ENCODE measurements around the gene PALM. TPM values are rescaled to one million over a fixed set of nuclear protein-coding genes. Genes with fewer than 3 reads are reported as not detected.

The PALM gene
- polyA plus RNA-seq, 1 donor (not counting 4 experiments of a cell fraction or from before 2014, with no cell fraction given), result not detected

- DNase-seq (ENCODE audit: low read depth, low spot score), result no peak
- H3K4me1 ChIP-seq (ENCODE audit: control insufficient read depth, extremely low read depth, insufficient read depth, low read length), result peaks cover 16% of the 10 kb centered on the region
- no peaks in the 10 kb centered on the region for H3K79me2 ChIP-seq (ENCODE audit: control insufficient read depth, insufficient read depth, low read length)
- no peak overlapping the region for H2AFZ ChIP-seq (ENCODE audit: control insufficient read depth, low read length)
- H4K20me1 ChIP-seq (ENCODE audit: control insufficient read depth, extremely low read depth, insufficient read depth, low read length), result no peaks in the 10 kb centered on the region
- no peaks in the 10 kb centered on the region for H3K36me3 ChIP-seq (ENCODE audit: control insufficient read depth in 2 of 2, extremely low read depth in 1 of 2, insufficient read depth in 2 of 2, low read length in 2 of 2)
- no peak overlapping the region for H3K9ac ChIP-seq (ENCODE audit: control insufficient read depth, extremely low read depth, insufficient read depth, low read length)
- H3K4me3 ChIP-seq (ENCODE audit: control insufficient read depth in 2 of 3, extremely low read depth in 1 of 3, insufficient read depth in 2 of 3, low read depth in 1 of 3, low read length in 3 of 3), result no peak overlapping the region
- no peaks in the 10 kb centered on the region for H3K27me3 ChIP-seq (ENCODE audit: control insufficient read depth, extremely low read depth, insufficient read depth, low read length)
- no peak for TF ChIP-seq CTCF (optimal IDR thresholded peaks at IDR 0.05 in 1 of 3, IDR thresholded peaks at IDR 0.05 in 1 of 3, conservative IDR thresholded peaks at IDR 0.05 in 1 of 3; ENCODE audit: extremely low read depth in 1 of 3, insufficient read depth in 2 of 3, low read length in 3 of 3)
- TF ChIP-seq EZH2 (IDR thresholded peaks at IDR 0.05; ENCODE audit: low read length), result no peak
- H3K9me3 ChIP-seq (ENCODE audit: control insufficient read depth, low read depth, low read length), result no peaks in the 10 kb centered on the region
- H3K4me2 ChIP-seq (ENCODE audit: control insufficient read depth, extremely low read depth, insufficient read depth, low read depth, low read length), result no peak overlapping the region
- H3K9me1 ChIP-seq (ENCODE audit: control insufficient read depth, extremely low read depth, insufficient read depth, low read length), result no peaks in the 10 kb centered on the region
- no peak overlapping the region for H3K27ac ChIP-seq (ENCODE audit: control insufficient read depth, insufficient read depth, low read length)
- dilution Hi-C loops (cut with MboI; ENCODE audit: extremely low pct_ligation_motif_present, low sequenced_read_pairs), result no loop called here
- no peak for FAIRE-seq
Measured at GRCh38 chr19:791007-791566, 82.4 kb downstream of the PALM start.

GRCh38 chr19:791567-792305 is 83.0 kb downstream of the PALM start:
- TF ChIP-seq CTCF (optimal IDR thresholded peaks at IDR 0.05 in 1 of 3, IDR thresholded peaks at IDR 0.05 in 1 of 3, conservative IDR thresholded peaks at IDR 0.05 in 1 of 3; ENCODE audit: extremely low read depth in 1 of 3, insufficient read depth in 2 of 3, low read length in 3 of 3), result no peak
- Histone ChIP-seq H3K9me1 (ENCODE audit: control insufficient read depth, extremely low read depth, insufficient read depth, low read length) (no peaks in the 10 kb centered on the region), H3K4me2 (ENCODE audit: control insufficient read depth, extremely low read depth, insufficient read depth, low read depth, low read length) (no peak overlapping the region), H3K27ac (ENCODE audit: control insufficient read depth, insufficient read depth, low read length) (no peak overlapping the region), H3K4me3 (ENCODE audit: control insufficient read depth in 2 of 3, extremely low read depth in 1 of 3, insufficient read depth in 2 of 3, low read depth in 1 of 3, low read length in 3 of 3) (no peak overlapping the region), H2AFZ (ENCODE audit: control insufficient read depth, low read length) (no peak overlapping the region), H3K9me3 (ENCODE audit: control insufficient read depth, low read depth, low read length) (no peaks in the 10 kb centered on the region), H3K79me2 (ENCODE audit: control insufficient read depth, insufficient read depth, low read length) (no peaks in the 10 kb centered on the region), H4K20me1 (ENCODE audit: control insufficient read depth, extremely low read depth, insufficient read depth, low read length) (no peaks in the 10 kb centered on the region), H3K27me3 (ENCODE audit: control insufficient read depth, extremely low read depth, insufficient read depth, low read length) (no peaks in the 10 kb centered on the region), H3K36me3 (ENCODE audit: control insufficient read depth in 2 of 2, extremely low read depth in 1 of 2, insufficient read depth in 2 of 2, low read length in 2 of 2) (no peaks in the 10 kb centered on the region), H3K4me1 (ENCODE audit: control insufficient read depth, extremely low read depth, insufficient read depth, low read length) (peaks cover 16% of the 10 kb centered on the region), H3K9ac (ENCODE audit: control insufficient read depth, extremely low read depth, insufficient read depth, low read length) (no peak overlapping the region)
- FAIRE-seq (no peak), DNase-seq (ENCODE audit: low read depth, low spot score) (no peak)
- dilution Hi-C loops (cut with MboI; ENCODE audit: extremely low pct_ligation_motif_present, low sequenced_read_pairs), result no loop called here
